GM12878 (cell line): ENCODE data around the gene ALMS1. TPM values are rescaled to one million over a fixed set of nuclear protein-coding genes. Genes with fewer than 3 reads are reported as not detected.

ENCODE experiments used
- ATAC-seq: fragments of 200-7000 bp; cut with Tn5 transposase; 3 replicates; pipeline ENCODE4 v1.9.1; 2020; ENCODE audit warnings: mild to moderate bottlenecking, moderate library complexity
- BruUV-seq: library from RNA; stranded (reverse); fragments of 400-500 nt; replicated peaks from 2 replicates; lab custom pipeline; 2021; lab: Mats Ljungman, UMichigan
- CTCF ChIA-PET: fragments of 300-600 bp; sonication (Branson Sonifier 250); formaldehyde crosslinking; extraction: SDS; loops from one replicate; lab custom pipeline; 2021; ENCODE audit warnings: inconsistent platforms; lab: Yijun Ruan, JAX
- POLR2A ChIA-PET: fragments of 350-600 bp; formaldehyde crosslinking; extraction: SDS; loops from one replicate; lab custom pipeline; 2021; ENCODE audit warnings: inconsistent platforms; lab: Charles Lee
- RAD21 ChIA-PET: fragments of 300-600 bp; sonication (Branson Sonifier 250); formaldehyde crosslinking; loops from one replicate; lab custom pipeline; 2023; ENCODE audit warnings: antibody characterized with exemption; ENCODE audit not compliant: unreplicated experiment; lab: Charles Lee
- SMC1A ChIA-PET: fragments of 300-600 bp; sonication (Branson Sonifier 250); formaldehyde crosslinking; loops from one replicate; lab custom pipeline; 2023; ENCODE audit not compliant: unreplicated experiment, uncharacterized antibody; lab: Charles Lee
- DNase-seq: peaks from one replicate; pipeline ENCODE4 v3.0.0-alpha.2; 2011; ENCODE audit warnings: low read depth, low spot score
- FAIRE-seq: peaks from 3 replicates; lab custom pipeline; 2011; peaks lifted over from hg19 to GRCh38; lab: Jason Lieb, UNC
- H2AFZ ChIP-seq: 2 replicates; pipeline ENCODE4 v1.6.0; 2011; ENCODE audit warnings: low read depth, low read length, control low read depth; ENCODE audit not compliant: control insufficient read depth
- H3K27ac ChIP-seq: 2 replicates; pipeline ENCODE4 v1.5.1; 2011; ENCODE audit warnings: control low read depth; ENCODE audit not compliant: control insufficient read depth, insufficient read depth
- H3K27me3 ChIP-seq, 2 experiments: replicated peaks in 1 of 2; 2 replicates each; pipeline versions ENCODE4 v1.6.0 to v1.6.1; 2011; ENCODE audit warnings: low read length in 1 of 2; ENCODE audit not compliant: control insufficient read depth in 2 of 2, insufficient read depth in 2 of 2
- H3K36me3 ChIP-seq, 2 experiments: 2 replicates each; pipeline ENCODE4 v1.5.1; 2011; ENCODE audit warnings: low read length in 1 of 2; ENCODE audit not compliant: control insufficient read depth in 2 of 2, insufficient read depth in 2 of 2
- H3K4me1 ChIP-seq: 2 replicates; pipeline ENCODE4 v1.6.1; 2011; ENCODE audit warnings: mild to moderate bottlenecking, low read length, moderate library complexity, mixed read lengths; ENCODE audit not compliant: control insufficient read depth, insufficient read depth
- H3K4me2 ChIP-seq: 2 replicates; pipeline ENCODE4 v1.6.0; 2011; ENCODE audit warnings: control low read depth; ENCODE audit not compliant: control insufficient read depth, insufficient read depth
- H3K4me3 ChIP-seq: fragments of 200-600 bp; sonication (generic); 2 replicates; pipeline ENCODE4 v1.5.1; 2016
- H3K79me2 ChIP-seq: 2 replicates; pipeline ENCODE4 v1.6.0; 2011; ENCODE audit warnings: low read length; ENCODE audit not compliant: control insufficient read depth, insufficient read depth
- H3K9ac ChIP-seq: 2 replicates; pipeline ENCODE4 v1.8.0; 2011; ENCODE audit warnings: low read length, control low read depth, mixed read lengths; ENCODE audit not compliant: control insufficient read depth, insufficient read depth
- H3K9me3 ChIP-seq: replicated peaks from 3 replicates; pipeline ENCODE4 v1.5.1; 2011; ENCODE audit warnings: mild to moderate bottlenecking, low read length; ENCODE audit not compliant: control insufficient read depth, insufficient read depth
- H4K20me1 ChIP-seq: 2 replicates; pipeline ENCODE4 v1.6.0; 2011; ENCODE audit not compliant: control insufficient read depth, insufficient read depth
- BHLHE40 ChIP-seq, 2 experiments: fragments of 450-650 bp in 1 of 2; IDR thresholded peaks; 2 replicates each; pipeline ENCODE4 v1.6.1; 2011 to 2017; ENCODE audit warnings: low read depth in 2 of 2, borderline replicate concordance in 1 of 2, improper control_type of control experiment in 1 of 2, low read length in 1 of 2, mild to moderate bottlenecking in 1 of 2
- BMI1 ChIP-seq: fragments of 450-650 bp; IDR thresholded peaks from 2 replicates; pipeline ENCODE4 v1.6.1; 2016; ENCODE audit warnings: mild to moderate bottlenecking, moderate library complexity, borderline replicate concordance
- CREB1 ChIP-seq: IDR thresholded peaks from 2 replicates; pipeline ENCODE4 v1.6.1; 2012; ENCODE audit warnings: low read depth, mild to moderate bottlenecking, inconsistent platforms
- HDGF ChIP-seq: fragments of 450-650 bp; IDR thresholded peaks from 2 replicates; pipeline ENCODE4 v1.6.1; 2016; ENCODE audit warnings: antibody characterized with exemption
- IRF4 ChIP-seq: IDR thresholded peaks from 2 replicates; pipeline ENCODE4 v1.6.1; 2011; ENCODE audit warnings: low read depth, low read length
- JUNB ChIP-seq: IDR thresholded peaks from 2 replicates; pipeline ENCODE4 v1.6.1; 2016; ENCODE audit warnings: antibody characterized with exemption, mild to moderate bottlenecking
- MEF2A ChIP-seq: IDR thresholded peaks from 2 replicates; pipeline ENCODE4 v1.6.1; 2011; ENCODE audit warnings: low read depth, mild to moderate bottlenecking, low read length, moderate library complexity; ENCODE audit not compliant: insufficient read depth
- MXI1 ChIP-seq: fragments of 150-350 bp; IDR thresholded peaks from 2 replicates; pipeline ENCODE4 v1.6.1; 2011; ENCODE audit warnings: low read depth, mild to moderate bottlenecking, inconsistent platforms, low read length, improper control_type of control experiment
- NFYB ChIP-seq: IDR thresholded peaks from 2 replicates; pipeline ENCODE4 v1.6.1; 2011; ENCODE audit warnings: low read depth, mild to moderate bottlenecking, low read length, improper control_type of control experiment, moderate library complexity; ENCODE audit not compliant: insufficient read depth
- NR2F1 ChIP-seq: fragments of 450-650 bp; conservative IDR thresholded peaks from 2 replicates; pipeline ENCODE4 v1.6.1; 2017; ENCODE audit warnings: mild to moderate bottlenecking
- NRF1 ChIP-seq: conservative IDR thresholded peaks from 2 replicates; pipeline ENCODE4 v1.6.1; 2011; ENCODE audit warnings: mild to moderate bottlenecking, low read depth, low read length, improper control_type of control experiment
- SMC3 ChIP-seq: IDR thresholded peaks from 2 replicates; pipeline ENCODE4 v1.6.1; 2011; ENCODE audit warnings: low read length, improper control_type of control experiment, borderline replicate concordance
- WGBS: methylation state at CpG from one replicate; pipeline ENCODE4 v1.1.6; 2016; ENCODE audit warnings: low lambda C conversion rate; ENCODE audit not compliant: insufficient replicate concordance, insufficient coverage; ENCODE audit errors: missing lambda C conversion rate; 5-methylcytosine and 5-hydroxymethylcytosine counted together
- in situ Hi-C: fragments of 300-500 bp; cut with MboI; formaldehyde crosslinking; loops from 9 replicates; pipeline ENCODE4 v1.14.3; 2018; ENCODE audit warnings: mixed read lengths
- intact Hi-C: fragments of 100-400 bp; cut with micrococcal nuclease; formaldehyde crosslinking; loops from one replicate; pipeline ENCODE4 v1.14.2; 2022; ENCODE audit not compliant: unreplicated experiment
- polyA plus RNA-seq, 11 experiments: library from polyadenylated mRNA; depleted of rRNA in 4 of 11; unstranded in 6 of 11; stranded (reverse) in 5 of 11; fragments of >200 nt; fragmentation: Nextera tagmentation in 4 of 11; fragmentation: Illumina TruSeq in 1 of 11; extraction: Ambion mirVana in 4 of 11; extraction: Trizol in 1 of 11; gene quantifications; 1 replicate in 1 of 11; 2 replicates in 10 of 11; pipeline versions ENCODE4 v1.2.1 to v1.2.3, GENCODE V29; 2011 to 2016; ENCODE audit warnings: inconsistent platforms in 2 of 11, missing spikeins in 2 of 11, low read depth in 1 of 11
- total RNA-seq, 4 experiments: library from RNA; depleted of rRNA in 3 of 4; stranded (reverse); fragments of >200 nt in 3 of 4; fragmentation: Illumina TruSeq in 1 of 4; extraction: Trizol in 1 of 4; gene quantifications; 2 replicates each; pipeline versions ENCODE4 v1.2.1 to v1.2.3, GENCODE V29; 2013 to 2021
- TF ChIP-seq, protein P1 (sequence below): IDR thresholded peaks from 2 replicates; pipeline ENCODE4 v1.6.1; 2011; ENCODE audit warnings: borderline replicate concordance, low read depth, mild to moderate bottlenecking, moderate library complexity, mixed read lengths, low read length; ENCODE audit not compliant: insufficient read depth; ENCODE audit errors: extremely low read length
- TF ChIP-seq, protein P2 (sequence below): IDR thresholded peaks from 2 replicates; pipeline ENCODE4 v1.6.1; 2012; ENCODE audit warnings: low read length, inconsistent platforms

Gene ALMS1
- total and polyA plus RNA-seq, 10 of the 15 experiments (the other 5 are each of a cell fraction or from before 2014, with no cell fraction given), result 1.1 to 25.8 (median 10.6) TPM

DNA sequence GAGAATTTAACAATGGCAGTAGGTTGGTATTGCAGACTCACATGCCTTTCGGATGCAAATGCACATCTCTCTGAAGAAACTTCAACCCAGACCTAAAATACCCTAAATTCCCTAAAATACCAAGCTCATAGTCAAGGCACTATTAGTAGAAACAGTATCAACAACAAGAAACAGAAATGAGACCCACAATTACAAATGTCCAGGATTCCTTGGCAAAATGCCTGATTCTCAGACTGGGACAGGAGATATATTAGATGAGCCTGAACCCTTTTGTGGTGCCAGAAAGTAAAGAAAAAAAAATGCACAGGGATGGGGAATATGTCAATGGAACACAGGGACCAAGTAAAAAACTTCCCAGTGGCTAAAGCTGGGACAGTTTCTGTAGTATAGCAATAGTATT lies 179.3 kb downstream of the ALMS1 start:
- no peaks in the 10 kb centered on the region for H3K4me1 ChIP-seq
- SMC1A ChIA-PET, result no interaction called here
- no peaks in the 10 kb centered on the region for H4K20me1 ChIP-seq
- TF ChIP-seq NR2F1 (no peak), HDGF (no peak), NRF1 (no peak), BHLHE40 (IDR thresholded peaks at IDR 0.05; ENCODE audit: borderline replicate concordance in 1 of 2, low read depth in 2 of 2, low read length in 1 of 2) (no peak), MEF2A (no peak), NFYB (no peak), IRF4 (no peak), SMC3 (no peak), BMI1 (no peak), CREB1 (no peak), JUNB (no peak), MXI1 (no peak)
- TF ChIP-seq, protein P1, sequence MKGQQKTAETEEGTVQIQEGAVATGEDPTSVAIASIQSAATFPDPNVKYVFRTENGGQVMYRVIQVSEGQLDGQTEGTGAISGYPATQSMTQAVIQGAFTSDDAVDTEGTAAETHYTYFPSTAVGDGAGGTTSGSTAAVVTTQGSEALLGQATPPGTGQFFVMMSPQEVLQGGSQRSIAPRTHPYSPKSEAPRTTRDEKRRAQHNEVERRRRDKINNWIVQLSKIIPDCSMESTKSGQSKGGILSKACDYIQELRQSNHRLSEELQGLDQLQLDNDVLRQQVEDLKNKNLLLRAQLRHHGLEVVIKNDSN, result no peak
- TF ChIP-seq, protein P2, sequence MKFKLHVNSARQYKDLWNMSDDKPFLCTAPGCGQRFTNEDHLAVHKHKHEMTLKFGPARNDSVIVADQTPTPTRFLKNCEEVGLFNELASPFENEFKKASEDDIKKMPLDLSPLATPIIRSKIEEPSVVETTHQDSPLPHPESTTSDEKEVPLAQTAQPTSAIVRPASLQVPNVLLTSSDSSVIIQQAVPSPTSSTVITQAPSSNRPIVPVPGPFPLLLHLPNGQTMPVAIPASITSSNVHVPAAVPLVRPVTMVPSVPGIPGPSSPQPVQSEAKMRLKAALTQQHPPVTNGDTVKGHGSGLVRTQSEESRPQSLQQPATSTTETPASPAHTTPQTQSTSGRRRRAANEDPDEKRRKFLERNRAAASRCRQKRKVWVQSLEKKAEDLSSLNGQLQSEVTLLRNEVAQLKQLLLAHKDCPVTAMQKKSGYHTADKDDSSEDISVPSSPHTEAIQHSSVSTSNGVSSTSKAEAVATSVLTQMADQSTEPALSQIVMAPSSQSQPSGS, result no peak
- TF ChIP-seq, all 136 proteins: peak for 0
- no peak overlapping the region for H3K4me2 ChIP-seq
- no peaks in the 10 kb centered on the region for H3K79me2 ChIP-seq
- ATAC-seq, result no peak
- no peak for DNase-seq
- no peaks in the 10 kb centered on the region for H3K27me3 ChIP-seq
- no peak overlapping the region for H2AFZ ChIP-seq
- H3K36me3 ChIP-seq, result peaks cover 0 to 3% of the 10 kb centered on the region in 2 experiments; a peak in 1 of 4 replicates
- BruUV-seq, result no TSS peak
- H3K9me3 ChIP-seq, result no peaks in the 10 kb centered on the region
- H3K27ac ChIP-seq, result no peak overlapping the region
- intact Hi-C loops (no loop called here), in situ Hi-C loops (no loop called here)
- no peak overlapping the region for H3K9ac ChIP-seq
- no peak for FAIRE-seq
- CTCF ChIA-PET, result interaction anchor here (1.0 kb wide), 1 partner anchor 14 kb away, joined by 4 read pairs; no protein-coding TSS in a partner anchor
- POLR2A ChIA-PET, result no interaction called here
- WGBS, result 100% methylated on average over 1 of the region's 1 CpG
- no peak overlapping the region for H3K4me3 ChIP-seq
- RAD21 ChIA-PET, result no interaction called here
